GM08714 (cell line): ENCODE measurements around the gene TSPAN15.
"Not testable (repeated sequence)": the region's sequence is repeated elsewhere in the genome, so short reads cannot be mapped to it uniquely, and the experiment has no call there.

Experiments used
- H3K4me3 ChIP-seq: fragments of 200-500 bp; sonication (Bioruptor generic); 2 replicates; pipeline ENCODE4 v1.5.1; 2014; ENCODE audit warnings: mild to moderate bottlenecking, low read length, inconsistent platforms
- ZNF274 ChIP-seq: IDR thresholded peaks from 2 replicates; pipeline ENCODE4 v1.6.1; 2012; ENCODE audit warnings: mild to moderate bottlenecking, low read depth, low read length

TSPAN15 gene

DNA sequence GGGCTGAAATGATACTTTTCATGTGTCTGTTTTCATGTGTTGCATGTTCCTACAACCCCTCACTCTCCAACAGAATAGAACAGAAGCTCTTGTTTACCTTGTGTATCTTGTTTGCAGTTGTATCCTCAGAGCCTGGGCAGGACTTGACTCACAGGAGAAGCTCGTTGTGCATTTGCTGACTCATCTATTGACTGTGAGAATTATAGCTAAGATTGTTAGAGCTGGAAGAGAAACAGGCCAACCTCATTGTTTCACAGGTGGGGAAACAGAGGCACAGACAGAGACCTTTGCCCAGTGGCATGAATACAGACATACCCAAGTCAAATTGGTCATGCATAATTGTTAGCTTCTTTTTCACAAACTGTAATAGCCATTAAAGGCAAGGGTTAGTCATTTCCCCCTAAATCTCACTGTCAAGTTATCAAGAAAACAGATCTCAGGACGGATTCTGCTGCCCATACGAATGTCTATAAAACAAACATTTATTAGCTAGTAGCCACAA, 4.6 kb upstream of the TSPAN15 start:
- no peak overlapping the region for H3K4me3 ChIP-seq
- TF ChIP-seq ZNF274, result no peak

DNA sequence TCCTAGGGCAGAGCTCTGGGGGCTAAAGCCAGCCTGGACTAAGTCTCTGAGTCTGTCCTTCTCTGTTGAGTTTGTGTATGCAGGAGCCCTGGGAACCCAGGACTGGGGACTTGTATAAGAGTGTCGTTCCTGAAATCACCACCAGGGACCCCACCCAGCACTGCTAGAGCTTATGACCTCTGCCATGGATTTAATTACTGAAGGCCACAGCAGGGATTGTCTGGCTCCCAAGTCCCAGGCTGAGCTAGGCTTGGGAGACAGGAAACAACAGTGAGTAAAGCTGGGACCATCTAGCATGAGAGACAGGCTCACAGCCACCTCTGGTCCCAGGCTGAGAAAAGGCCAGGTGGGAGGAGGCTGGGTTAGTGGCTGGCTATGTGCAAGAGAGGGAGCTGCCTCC, 1.4 kb upstream of the TSPAN15 start:
- H3K4me3 ChIP-seq, result no peak overlapping the region
- no peak for TF ChIP-seq ZNF274

DNA sequence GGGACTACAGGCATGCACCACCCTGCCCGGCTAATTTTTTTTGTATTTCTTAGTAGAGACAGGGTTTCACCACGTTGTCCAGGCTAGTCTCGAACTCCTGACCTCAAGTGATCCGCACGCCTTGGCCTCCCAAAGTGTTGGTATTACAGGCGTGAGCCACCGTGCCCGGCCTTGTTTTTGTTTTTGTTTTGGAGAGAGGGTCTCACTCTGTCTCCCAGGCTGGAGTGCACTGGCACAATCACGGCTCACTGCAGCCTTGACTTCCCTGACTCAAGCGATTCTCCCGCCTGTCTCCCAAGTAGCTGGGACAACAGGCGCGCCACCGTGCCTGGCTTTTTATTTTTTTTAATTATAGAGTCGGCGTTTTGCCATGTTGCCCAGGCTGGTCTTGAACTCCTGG, 870 bp upstream of the TSPAN15 start:
- not testable (repeated sequence) for H3K4me3 ChIP-seq

DNA sequence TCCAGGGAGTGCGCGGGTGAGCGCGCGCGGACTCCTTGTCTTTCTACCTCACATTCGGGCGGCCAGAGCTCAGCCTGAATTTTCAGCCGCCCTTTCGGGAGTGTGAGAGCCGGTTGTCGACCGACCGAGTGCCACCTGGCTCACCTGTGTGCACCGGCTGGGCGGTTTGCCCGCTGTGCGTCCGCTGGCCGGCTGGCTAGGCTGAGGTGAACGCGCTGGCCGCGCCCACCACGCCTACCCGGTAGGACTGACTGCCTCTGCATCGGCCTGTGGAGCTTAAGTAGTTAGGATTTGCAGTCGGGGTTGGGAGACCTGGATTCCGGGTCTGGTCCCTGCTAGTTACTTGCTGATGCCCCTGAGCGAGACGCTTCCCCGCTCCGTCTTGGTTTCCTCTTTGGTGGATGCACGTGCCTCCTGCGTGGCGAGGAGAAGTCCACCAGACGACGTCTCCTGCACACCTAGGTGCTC, 553 bp downstream of the TSPAN15 start:
- peak overlapping the region; percentile 55; the same call in 1 of the 2 replicates for H3K4me3 ChIP-seq
- no peak for TF ChIP-seq ZNF274

DNA sequence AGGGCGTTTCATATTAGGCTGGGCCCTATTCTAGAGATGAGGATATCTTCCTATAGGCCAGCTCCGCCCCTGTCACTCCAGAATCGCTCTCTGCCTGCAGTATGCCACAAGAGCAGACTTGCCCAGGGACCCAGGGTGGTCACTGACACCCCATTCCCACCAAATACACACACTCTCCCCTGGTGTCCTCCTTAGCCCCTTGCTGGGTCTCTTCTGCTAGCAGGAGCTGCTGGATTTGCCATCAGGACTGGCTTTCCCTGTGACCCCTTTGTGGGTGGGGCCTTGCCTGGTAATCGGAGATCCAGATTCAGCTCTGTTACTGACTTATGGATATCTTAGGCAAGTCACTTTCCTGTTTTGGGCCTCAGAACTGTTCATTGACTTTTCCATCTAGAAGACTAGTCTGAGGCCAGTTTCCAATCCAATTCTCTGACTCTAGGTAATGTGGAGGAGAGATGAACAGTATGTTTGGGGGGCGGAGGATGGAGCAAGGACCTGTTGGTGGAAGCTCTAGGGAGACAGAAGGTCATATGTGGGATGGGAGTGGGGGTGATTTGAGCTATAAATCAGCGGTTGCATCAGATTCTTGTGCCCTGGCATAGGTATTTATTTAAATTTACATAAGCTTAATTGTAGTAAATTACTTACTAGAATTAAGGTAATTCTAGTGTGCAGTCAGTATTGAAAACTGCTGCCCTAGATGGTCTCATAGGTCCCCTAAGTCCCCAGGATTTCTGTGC, 1.6 kb downstream of the TSPAN15 start:
- H3K4me3 ChIP-seq, result no peak overlapping the region
- TF ChIP-seq ZNF274, result no peak

DNA sequence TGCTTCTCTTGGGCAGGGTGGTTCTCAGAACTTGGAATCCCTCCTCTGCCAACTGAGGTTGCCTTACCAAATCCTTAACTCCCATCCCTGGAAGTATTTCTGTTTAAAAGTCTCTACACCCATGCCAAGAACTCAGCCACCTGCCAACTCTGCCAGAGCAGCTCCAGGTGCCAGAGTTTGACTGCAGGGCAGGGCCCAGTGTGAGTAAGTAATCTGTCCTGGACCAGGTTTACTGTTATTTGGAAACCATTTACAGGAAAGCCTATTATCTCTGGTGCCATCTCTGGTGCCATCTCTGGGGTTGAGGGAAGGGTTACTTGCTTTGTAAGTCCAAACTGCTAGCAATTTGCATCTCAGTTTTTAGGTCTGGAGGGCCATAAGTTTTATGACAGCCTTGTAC, 2.5 kb downstream of the TSPAN15 start:
- no peak overlapping the region for H3K4me3 ChIP-seq
- TF ChIP-seq ZNF274, result no peak

DNA sequence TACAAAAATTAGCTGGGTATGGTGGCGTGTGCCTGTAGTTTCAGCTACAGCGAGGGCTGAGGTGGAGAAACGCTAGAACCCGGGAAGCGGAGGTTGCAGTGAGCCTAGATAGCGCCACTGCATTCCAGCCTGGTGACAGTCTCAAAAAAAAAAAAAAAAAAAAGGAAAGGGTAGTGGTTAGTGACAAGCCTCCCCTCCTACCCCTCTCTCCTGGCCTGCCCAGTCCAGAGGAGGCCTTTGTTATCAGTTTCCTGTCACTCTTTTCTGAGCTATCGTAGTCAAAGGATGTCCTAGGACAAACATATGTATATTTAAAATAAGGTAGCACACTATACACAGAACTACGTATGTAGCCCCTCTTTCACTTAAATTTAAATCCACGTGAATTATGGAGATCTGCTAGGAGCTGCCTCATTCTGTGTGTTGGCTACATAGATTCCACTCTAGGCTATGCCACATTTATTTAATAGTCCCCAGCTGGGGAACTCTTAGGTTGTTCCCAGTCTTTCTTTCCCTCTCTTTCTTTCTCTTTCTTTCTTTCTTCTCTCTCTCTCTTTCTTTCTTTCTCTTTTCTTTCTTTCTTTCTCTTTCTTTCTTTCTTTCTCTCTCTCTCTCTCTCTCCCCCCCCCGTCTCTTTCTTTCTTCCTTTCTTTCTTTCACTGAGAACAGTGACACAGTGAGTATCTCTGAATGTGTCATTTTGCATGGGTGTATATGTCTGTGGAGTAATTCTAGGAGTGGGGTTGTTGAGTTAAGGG, 3.9 kb downstream of the TSPAN15 start:
- no peak overlapping the region for H3K4me3 ChIP-seq
- no peak for TF ChIP-seq ZNF274

DNA sequence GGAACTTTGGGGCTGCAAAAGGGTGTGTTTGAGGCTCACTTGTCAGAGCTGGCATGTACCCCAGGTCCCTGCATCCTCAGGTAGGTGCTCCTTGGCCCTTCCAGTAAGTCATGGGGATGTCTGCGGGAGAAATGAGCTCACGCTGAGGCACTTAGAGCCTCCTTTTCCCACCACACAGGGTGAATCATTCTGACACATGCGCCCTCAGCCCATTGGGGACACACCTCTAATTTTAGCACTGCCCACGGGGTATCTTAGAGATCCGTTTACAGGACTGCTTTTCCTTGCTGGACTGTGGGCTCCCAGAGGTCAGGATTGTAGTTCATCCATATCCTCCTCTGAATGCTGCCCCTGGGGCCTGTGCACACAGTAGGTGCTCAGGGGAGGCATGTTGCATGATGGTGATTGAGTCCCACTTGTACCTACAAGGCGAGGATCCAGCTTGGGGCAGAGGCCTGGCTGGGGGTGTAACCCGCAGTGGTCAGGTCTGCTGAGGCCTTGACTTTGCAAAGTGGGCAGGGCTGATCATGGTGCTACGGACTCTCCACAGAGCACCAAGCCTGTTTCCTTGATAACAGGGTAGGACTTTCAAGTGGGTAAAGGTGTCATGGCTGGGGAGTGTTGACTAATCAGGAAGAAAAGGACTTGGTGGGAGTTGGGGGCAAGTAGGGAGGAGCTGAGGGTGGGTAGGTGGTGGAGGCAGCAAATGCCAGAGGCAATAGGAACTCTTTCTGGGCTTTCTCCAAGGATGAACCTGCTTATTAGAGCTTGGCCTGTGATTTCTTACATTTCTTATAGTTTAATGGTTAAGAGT, 5.8 kb downstream of the TSPAN15 start:
- no peak for TF ChIP-seq ZNF274

DNA sequence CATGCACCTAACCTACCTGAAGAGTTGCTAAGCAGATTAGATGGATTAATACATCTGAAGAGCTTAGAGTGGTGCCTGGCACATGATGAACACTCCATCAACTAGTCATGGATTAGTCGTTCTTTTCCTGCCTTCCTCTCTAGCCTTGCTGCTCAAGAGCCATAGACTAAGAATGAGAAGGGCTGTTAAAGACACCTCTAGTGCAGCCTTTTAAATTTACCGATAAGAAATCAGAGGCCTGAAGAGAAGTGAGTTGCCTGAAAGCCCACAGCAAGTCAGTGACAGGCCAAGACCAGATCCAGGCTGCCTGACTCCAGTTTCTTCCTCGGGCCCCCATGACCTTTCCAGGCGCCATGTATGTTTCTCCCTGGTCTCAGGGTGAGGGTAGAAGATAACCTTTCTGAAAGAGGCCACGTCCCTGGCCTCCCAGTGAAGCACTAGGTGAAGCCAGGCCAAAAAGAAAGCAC, 6.5 kb downstream of the TSPAN15 start:
- no peak for TF ChIP-seq ZNF274

More for the DNA sequence above, 5.8 kb downstream of the TSPAN15 start:
- no peak overlapping the region for H3K4me3 ChIP-seq

DNA sequence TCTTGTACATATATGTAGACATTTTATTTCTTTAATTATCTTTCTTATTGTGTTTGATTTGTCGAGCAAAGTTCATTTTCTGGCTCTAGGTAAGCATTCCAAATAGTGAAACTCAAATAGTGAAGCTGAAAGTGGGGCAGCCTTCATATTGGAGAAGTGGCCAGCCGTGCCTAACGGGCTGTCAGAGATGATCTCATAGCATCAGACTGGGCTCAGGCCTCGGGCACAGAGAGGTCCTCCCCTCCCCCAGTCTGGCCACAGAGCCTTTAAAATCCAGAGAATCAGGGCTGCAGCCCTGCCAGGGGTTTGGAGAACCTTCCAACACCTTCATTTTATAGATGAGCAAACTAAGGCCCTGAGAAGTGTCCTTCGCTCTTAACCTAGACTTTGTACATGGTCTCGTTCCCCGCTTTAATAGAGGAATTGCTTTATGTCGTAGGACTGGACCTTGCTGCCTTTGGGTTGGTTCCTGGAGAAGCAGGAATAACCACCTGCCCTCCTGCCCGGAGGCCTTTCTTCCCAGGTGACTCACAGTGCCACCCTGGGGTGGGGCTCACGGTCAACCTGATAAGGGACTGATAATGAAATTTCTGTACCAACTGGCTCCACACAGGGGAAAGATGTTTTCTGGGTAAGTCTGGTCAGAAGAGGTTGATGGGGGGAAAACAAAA, 7.3 kb downstream of the TSPAN15 start:
- no peak overlapping the region for H3K4me3 ChIP-seq
- no peak for TF ChIP-seq ZNF274

More for the DNA sequence above, 6.5 kb downstream of the TSPAN15 start:
- H3K4me3 ChIP-seq, result no peak overlapping the region

DNA sequence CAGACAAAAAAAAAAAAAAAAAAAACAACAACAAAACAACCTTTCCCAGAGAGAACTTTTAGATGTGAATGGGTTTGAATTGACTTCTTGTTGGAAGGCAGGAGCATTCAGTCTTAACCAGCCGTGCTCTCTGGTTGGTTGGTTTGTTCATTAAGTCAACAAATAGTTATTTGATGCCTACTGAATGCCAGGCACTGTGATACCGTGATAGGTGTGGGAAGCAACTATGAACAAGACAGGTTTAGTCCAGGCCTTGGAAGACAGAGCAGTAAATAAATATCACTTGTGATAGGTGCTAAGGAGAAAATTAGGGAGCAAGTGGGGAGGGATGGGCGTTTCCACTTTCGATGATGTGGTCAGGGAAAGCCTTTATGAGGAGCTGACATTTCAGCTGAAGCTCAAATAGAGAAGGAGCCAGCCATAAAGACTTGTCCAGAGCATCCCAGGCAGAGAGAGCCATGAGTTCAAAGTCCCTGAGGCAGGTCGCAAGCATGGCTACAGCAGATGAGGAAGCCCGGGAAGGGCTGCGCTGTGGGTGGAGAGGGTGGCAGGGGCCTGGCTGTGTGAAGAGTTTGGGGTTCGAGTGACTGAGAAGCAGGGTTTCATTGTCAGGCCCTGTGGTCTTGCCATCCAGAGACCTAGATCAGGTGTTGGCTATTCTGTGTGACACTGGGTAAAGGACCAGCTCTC, 8.0 kb downstream of the TSPAN15 start:
- no peak overlapping the region for H3K4me3 ChIP-seq
- no peak for TF ChIP-seq ZNF274

DNA sequence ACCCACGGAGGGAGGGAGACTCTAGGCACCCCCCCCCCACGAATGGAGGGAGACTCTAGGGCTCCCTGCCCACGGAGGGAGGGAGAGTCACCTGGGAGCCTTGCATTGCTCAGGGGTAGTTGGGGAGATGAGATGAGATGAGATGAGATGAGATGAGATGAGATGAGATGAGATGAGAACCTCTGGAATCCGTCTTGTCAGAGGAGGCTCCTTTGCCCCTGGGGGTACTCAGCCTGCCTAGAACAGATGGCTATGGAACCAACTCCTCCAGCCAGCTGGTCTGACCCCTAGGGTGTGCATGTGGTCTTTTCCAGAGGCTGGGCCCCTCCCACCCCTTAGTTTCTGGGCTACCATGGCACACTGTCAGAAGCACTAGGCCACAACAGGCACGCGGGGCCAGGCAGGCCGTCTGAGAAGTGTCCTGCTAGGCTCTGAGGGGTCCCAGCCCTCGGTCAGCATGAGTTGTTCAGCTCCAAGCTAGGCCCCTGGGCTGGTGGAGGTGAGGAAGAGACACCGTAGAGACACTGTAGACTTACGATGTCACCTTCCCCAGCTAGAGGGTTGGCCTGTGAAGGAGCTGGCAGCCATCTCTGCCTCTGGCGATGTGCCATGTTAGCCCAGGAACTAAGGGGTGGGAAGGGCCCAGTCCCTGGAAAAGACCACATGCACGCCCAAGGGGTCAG, 8.8 kb downstream of the TSPAN15 start:
- no peak overlapping the region for H3K4me3 ChIP-seq
- no peak for TF ChIP-seq ZNF274
